HL-60 (cell line): ENCODE measurements around the gene PIP5KL1.

Experiments
- GABPA ChIP-seq: IDR thresholded peaks from 2 replicates; pipeline ENCODE4 v1.6.1; 2012; ENCODE audit warnings: low read depth
- POLR2AphosphoS5 ChIP-seq: IDR thresholded peaks from 2 replicates; pipeline ENCODE4 v1.6.1; 2012; ENCODE audit warnings: low read depth
- TF ChIP-seq, protein P1 (sequence below): IDR thresholded peaks from one replicate; pipeline ENCODE4 v1.5.1; 2011; ENCODE audit warnings: low read length, control low read depth, inconsistent platforms; ENCODE audit not compliant: insufficient read depth
- TF ChIP-seq, protein P2 (sequence below): IDR thresholded peaks from 2 replicates; pipeline ENCODE4 v1.6.1; 2012; ENCODE audit warnings: low read depth; ENCODE audit not compliant: insufficient replicate concordance

DNA sequence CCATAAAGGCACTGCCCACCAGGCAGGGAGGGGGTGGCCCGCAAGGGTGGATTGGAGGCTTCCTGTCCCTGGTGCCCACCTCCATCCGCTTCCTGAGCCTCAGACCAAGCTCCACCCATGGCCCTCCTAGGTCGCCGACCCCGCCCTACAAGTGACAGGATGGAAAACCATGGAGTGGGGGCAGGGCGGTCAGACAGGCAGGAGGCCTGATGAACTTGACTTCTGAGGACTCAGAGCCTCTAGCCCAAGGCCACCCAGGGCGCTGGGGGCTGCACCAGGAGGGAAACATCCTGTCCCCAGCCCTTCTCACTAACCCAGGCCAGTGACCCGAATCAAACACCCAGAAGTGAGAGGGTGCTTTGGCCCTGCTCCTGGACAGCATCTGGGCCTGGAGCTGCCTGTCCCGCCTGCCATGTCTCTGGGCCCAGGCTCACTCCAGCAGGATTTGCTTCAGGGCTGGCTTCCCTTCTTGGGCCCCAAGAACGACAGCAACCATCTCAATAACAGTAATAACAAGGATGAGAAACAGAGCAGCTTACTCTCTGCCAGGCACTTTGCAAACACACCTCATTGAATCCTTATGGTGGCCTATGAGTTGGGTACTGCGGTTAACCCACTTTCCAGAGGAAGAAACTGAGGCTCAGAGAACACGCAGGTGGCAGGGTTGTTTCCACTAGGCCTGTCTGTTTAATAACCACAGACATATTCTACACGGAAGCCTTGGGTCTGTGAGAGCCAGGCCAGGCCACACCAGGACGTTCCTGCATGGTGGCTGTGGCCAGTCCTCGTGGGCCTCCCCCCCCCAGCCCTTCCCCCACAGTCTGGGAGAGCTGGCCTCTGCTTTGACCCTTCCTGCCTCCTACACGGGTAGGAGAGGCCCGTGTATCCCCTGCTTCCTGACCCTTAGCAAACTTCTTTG, 26.8 kb downstream of the PIP5KL1 start:
- TF ChIP-seq, protein P1, sequence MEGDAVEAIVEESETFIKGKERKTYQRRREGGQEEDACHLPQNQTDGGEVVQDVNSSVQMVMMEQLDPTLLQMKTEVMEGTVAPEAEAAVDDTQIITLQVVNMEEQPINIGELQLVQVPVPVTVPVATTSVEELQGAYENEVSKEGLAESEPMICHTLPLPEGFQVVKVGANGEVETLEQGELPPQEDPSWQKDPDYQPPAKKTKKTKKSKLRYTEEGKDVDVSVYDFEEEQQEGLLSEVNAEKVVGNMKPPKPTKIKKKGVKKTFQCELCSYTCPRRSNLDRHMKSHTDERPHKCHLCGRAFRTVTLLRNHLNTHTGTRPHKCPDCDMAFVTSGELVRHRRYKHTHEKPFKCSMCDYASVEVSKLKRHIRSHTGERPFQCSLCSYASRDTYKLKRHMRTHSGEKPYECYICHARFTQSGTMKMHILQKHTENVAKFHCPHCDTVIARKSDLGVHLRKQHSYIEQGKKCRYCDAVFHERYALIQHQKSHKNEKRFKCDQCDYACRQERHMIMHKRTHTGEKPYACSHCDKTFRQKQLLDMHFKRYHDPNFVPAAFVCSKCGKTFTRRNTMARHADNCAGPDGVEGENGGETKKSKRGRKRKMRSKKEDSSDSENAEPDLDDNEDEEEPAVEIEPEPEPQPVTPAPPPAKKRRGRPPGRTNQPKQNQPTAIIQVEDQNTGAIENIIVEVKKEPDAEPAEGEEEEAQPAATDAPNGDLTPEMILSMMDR, result no peak
- no peak for TF ChIP-seq POLR2AphosphoS5
- TF ChIP-seq, protein P2, sequence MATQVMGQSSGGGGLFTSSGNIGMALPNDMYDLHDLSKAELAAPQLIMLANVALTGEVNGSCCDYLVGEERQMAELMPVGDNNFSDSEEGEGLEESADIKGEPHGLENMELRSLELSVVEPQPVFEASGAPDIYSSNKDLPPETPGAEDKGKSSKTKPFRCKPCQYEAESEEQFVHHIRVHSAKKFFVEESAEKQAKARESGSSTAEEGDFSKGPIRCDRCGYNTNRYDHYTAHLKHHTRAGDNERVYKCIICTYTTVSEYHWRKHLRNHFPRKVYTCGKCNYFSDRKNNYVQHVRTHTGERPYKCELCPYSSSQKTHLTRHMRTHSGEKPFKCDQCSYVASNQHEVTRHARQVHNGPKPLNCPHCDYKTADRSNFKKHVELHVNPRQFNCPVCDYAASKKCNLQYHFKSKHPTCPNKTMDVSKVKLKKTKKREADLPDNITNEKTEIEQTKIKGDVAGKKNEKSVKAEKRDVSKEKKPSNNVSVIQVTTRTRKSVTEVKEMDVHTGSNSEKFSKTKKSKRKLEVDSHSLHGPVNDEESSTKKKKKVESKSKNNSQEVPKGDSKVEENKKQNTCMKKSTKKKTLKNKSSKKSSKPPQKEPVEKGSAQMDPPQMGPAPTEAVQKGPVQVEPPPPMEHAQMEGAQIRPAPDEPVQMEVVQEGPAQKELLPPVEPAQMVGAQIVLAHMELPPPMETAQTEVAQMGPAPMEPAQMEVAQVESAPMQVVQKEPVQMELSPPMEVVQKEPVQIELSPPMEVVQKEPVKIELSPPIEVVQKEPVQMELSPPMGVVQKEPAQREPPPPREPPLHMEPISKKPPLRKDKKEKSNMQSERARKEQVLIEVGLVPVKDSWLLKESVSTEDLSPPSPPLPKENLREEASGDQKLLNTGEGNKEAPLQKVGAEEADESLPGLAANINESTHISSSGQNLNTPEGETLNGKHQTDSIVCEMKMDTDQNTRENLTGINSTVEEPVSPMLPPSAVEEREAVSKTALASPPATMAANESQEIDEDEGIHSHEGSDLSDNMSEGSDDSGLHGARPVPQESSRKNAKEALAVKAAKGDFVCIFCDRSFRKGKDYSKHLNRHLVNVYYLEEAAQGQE, result no peak
- TF ChIP-seq GABPA, result no peak
